Neural progenitor cell (in vitro differentiated cells): ENCODE results near the gene MAGI2. TPM values are rescaled to one million over a fixed set of nuclear protein-coding genes. Genes with fewer than 3 reads are reported as not detected.

ENCODE experiments used
- DNase-seq: peaks from one replicate; pipeline ENCODE4 v3.0.0-alpha.2; 2016; ENCODE audit warnings: low spot score
- H2AFZ ChIP-seq: fragments of 200-600 bp; sonication (generic); replicated peaks from 2 replicates; pipeline ENCODE4 v1.6.1; 2016; ENCODE audit warnings: antibody characterized with exemption
- H3F3A ChIP-seq: fragments of 200-600 bp; sonication (generic); 2 replicates; pipeline ENCODE4 v1.6.1; 2016; ENCODE audit warnings: antibody characterized with exemption, low read depth
- H3K27ac ChIP-seq: fragments of 200-600 bp; sonication (generic); 2 replicates; pipeline ENCODE4 v1.5.1; 2016; ENCODE audit warnings: mild to moderate bottlenecking
- H3K27me3 ChIP-seq: fragments of 200-600 bp; sonication (generic); 2 replicates; pipeline ENCODE4 v1.6.1; 2016; ENCODE audit warnings: mild to moderate bottlenecking, moderate library complexity
- H3K36me3 ChIP-seq: fragments of 200-600 bp; sonication (generic); 2 replicates; pipeline ENCODE4 v1.5.1; 2016
- H3K4me1 ChIP-seq: fragments of 200-600 bp; sonication (generic); 2 replicates; pipeline ENCODE4 v1.6.1; 2016; ENCODE audit warnings: mixed run types
- H3K4me2 ChIP-seq: fragments of 200-600 bp; sonication (generic); 2 replicates; pipeline ENCODE4 v1.6.1; 2016
- H3K4me3 ChIP-seq: fragments of 200-600 bp; sonication (generic); 2 replicates; pipeline ENCODE4 v1.5.1; 2016
- H3K79me2 ChIP-seq: fragments of 200-600 bp; sonication (generic); 2 replicates; pipeline ENCODE4 v1.6.1; 2016; ENCODE audit warnings: low read depth
- H3K9ac ChIP-seq: fragments of 200-600 bp; sonication (generic); 2 replicates; pipeline ENCODE4 v1.6.1; 2016
- H3K9me3 ChIP-seq: fragments of 200-600 bp; sonication (generic); 2 replicates; pipeline ENCODE4 v1.5.1; 2016; ENCODE audit warnings: low read depth
- H4K20me1 ChIP-seq: fragments of 200-600 bp; sonication (generic); 2 replicates; pipeline ENCODE4 v1.6.1; 2016; ENCODE audit warnings: low read depth
- H3K27ac Mint-ChIP-seq: 3 replicates; pipeline ENCODE4 v1.8.0; 2021; ENCODE audit warnings: mixed read lengths
- H3K27me3 Mint-ChIP-seq: 2 replicates; pipeline ENCODE4 v1.8.0; 2022; ENCODE audit warnings: low read depth, mild to moderate bottlenecking, inconsistent platforms, moderate library complexity, mixed read lengths; ENCODE audit not compliant: insufficient read depth
- H3K36me3 Mint-ChIP-seq: 3 replicates; pipeline ENCODE4 v1.8.0; 2021; ENCODE audit warnings: mixed read lengths
- H3K4me1 Mint-ChIP-seq: 3 replicates; pipeline ENCODE4 v1.8.0; 2021; ENCODE audit warnings: mixed read lengths
- H3K4me3 Mint-ChIP-seq: 3 replicates; pipeline ENCODE4 v1.8.0; 2021; ENCODE audit warnings: mild to moderate bottlenecking, moderate library complexity, mixed read lengths
- H3K9me3 Mint-ChIP-seq: 3 replicates; pipeline ENCODE4 v1.8.0; 2020; ENCODE audit warnings: mixed read lengths
- EZH2 ChIP-seq: fragments of 200-600 bp; sonication (generic); IDR thresholded peaks from 2 replicates; pipeline ENCODE4 v1.6.1; 2017; ENCODE audit warnings: antibody characterized with exemption, mild to moderate bottlenecking, moderate library complexity
- EZH2phosphoT487 ChIP-seq: fragments of 200-600 bp; sonication (generic); IDR thresholded peaks from 2 replicates; pipeline ENCODE4 v1.6.1; 2017; ENCODE audit warnings: antibody characterized with exemption
- total RNA-seq: library from RNA; depleted of rRNA; stranded (reverse); fragments of >200 nt; gene quantifications from 2 replicates; pipeline ENCODE4 v1.2.3, GENCODE V29; 2015; ENCODE audit warnings: low replicate concordance
- TF ChIP-seq, protein P1 (sequence below): fragments of 200-600 bp; sonication (generic); IDR thresholded peaks from 2 replicates; pipeline ENCODE4 v1.5.1; 2017; ENCODE audit warnings: antibody characterized with exemption, mild to moderate bottlenecking

MAGI2 gene
- total RNA-seq, 1 donor from 2014 or later = 5.8 TPM

DNA sequence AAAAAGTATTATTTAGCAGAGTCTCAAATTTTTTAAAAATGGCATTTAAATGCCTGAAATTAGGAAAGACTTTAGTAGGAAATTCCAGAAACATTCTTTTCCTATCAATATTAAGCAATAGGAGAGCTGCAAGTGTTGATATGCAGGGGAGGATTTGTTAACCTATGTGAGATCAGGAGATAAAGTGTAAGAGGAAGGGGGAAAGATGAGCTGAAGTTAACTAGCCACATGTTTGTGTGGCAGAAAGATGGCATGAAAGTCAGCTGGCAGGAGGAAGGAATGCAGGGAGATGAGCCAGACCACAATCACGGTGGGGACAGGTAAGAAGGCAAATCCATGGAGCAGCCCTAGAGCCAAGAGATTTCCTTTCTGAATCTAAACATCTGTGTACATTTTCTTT is 303.6 kb downstream of the MAGI2 start:
- no peaks in the 10 kb centered on the region for H3K79me2 ChIP-seq
- no peak overlapping the region for H3K4me2 ChIP-seq
- no peaks in the 10 kb centered on the region for H3K27me3 Mint-ChIP-seq
- no peaks in the 10 kb centered on the region for H3K4me1 Mint-ChIP-seq
- no peaks in the 10 kb centered on the region for H3K27me3 ChIP-seq
- H3K9me3 ChIP-seq = no peaks in the 10 kb centered on the region
- no peaks in the 10 kb centered on the region for H3K36me3 Mint-ChIP-seq
- H4K20me1 ChIP-seq = no peaks in the 10 kb centered on the region
- H3K27ac Mint-ChIP-seq = no peak overlapping the region
- H3K9me3 Mint-ChIP-seq = no peaks in the 10 kb centered on the region
- no peak overlapping the region for H3K9ac ChIP-seq
- no peak for DNase-seq
- H3K4me3 ChIP-seq = no peak overlapping the region
- no peak for TF ChIP-seq EZH2
- TF ChIP-seq, protein P1, sequence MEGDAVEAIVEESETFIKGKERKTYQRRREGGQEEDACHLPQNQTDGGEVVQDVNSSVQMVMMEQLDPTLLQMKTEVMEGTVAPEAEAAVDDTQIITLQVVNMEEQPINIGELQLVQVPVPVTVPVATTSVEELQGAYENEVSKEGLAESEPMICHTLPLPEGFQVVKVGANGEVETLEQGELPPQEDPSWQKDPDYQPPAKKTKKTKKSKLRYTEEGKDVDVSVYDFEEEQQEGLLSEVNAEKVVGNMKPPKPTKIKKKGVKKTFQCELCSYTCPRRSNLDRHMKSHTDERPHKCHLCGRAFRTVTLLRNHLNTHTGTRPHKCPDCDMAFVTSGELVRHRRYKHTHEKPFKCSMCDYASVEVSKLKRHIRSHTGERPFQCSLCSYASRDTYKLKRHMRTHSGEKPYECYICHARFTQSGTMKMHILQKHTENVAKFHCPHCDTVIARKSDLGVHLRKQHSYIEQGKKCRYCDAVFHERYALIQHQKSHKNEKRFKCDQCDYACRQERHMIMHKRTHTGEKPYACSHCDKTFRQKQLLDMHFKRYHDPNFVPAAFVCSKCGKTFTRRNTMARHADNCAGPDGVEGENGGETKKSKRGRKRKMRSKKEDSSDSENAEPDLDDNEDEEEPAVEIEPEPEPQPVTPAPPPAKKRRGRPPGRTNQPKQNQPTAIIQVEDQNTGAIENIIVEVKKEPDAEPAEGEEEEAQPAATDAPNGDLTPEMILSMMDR = no peak
- TF ChIP-seq EZH2phosphoT487 = no peak
- H3K4me1 ChIP-seq = no peaks in the 10 kb centered on the region
- no peaks in the 10 kb centered on the region for H3K36me3 ChIP-seq
- H3F3A ChIP-seq = no peaks in the 10 kb centered on the region
- H3K4me3 Mint-ChIP-seq = no peak overlapping the region
- H2AFZ ChIP-seq = no peak overlapping the region
- no peak overlapping the region for H3K27ac ChIP-seq

DNA sequence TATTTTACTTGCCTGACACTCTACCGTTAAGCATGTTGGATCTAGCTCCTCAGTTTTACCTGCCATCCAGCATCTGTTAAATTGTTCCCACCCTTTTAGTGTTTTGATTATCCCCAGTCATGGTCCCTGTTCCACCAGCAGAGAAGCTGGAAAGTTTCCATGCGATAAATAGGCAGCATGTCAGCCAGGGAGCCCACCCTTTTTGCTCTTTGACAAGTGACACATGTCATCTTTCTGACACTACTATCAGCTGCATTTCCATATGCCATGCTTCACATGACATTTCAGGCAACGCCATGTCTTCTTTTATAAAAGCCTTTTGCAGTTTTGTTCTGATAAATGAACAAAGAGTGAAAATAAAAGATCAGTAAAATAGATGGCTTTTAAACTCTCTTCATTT is 310.8 kb downstream of the MAGI2 start:
- Histone ChIP-seq H3K27ac (no peak overlapping the region), H3K4me3 (no peak overlapping the region), H4K20me1 (no peaks in the 10 kb centered on the region), H2AFZ (no peak overlapping the region), H3K4me2 (no peak overlapping the region), H3K4me1 (no peaks in the 10 kb centered on the region), H3K79me2 (no peaks in the 10 kb centered on the region), H3K9ac (no peak overlapping the region), H3F3A (no peaks in the 10 kb centered on the region), H3K36me3 (no peaks in the 10 kb centered on the region), H3K27me3 (no peaks in the 10 kb centered on the region), H3K9me3 (no peaks in the 10 kb centered on the region)
- no peaks in the 10 kb centered on the region for H3K4me1 Mint-ChIP-seq
- H3K27me3 Mint-ChIP-seq = no peaks in the 10 kb centered on the region
- TF ChIP-seq EZH2phosphoT487 = no peak
- TF ChIP-seq EZH2 = no peak
- TF ChIP-seq, protein P1 = no peak
- no peaks in the 10 kb centered on the region for H3K36me3 Mint-ChIP-seq
- DNase-seq = no peak
- H3K4me3 Mint-ChIP-seq = no peak overlapping the region
- no peak overlapping the region for H3K27ac Mint-ChIP-seq
- no peaks in the 10 kb centered on the region for H3K9me3 Mint-ChIP-seq

DNA sequence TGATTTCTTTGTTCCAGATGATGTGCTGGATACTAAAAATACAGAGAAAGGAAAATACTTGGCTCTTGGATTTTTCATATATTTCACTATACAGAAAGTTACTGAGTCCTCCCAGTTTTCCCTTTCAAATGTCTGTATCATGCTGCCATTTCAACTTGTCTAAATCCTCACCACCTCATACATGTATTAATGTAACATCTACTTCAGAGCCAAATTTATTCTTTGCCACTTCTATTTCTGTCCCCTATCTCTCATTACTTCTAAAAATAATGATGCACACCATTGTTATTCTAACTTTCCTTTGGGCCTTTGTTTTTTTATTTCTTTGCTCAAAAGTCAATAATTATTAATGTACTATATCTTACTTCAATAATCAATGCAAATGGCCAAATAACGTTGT is 312.2 kb downstream of the MAGI2 start:
- Histone ChIP-seq H3K27me3 (no peaks in the 10 kb centered on the region), H3K27ac (no peak overlapping the region), H3K9me3 (no peaks in the 10 kb centered on the region), H4K20me1 (no peaks in the 10 kb centered on the region), H3K79me2 (no peaks in the 10 kb centered on the region), H2AFZ (no peak overlapping the region), H3K9ac (no peak overlapping the region), H3K4me3 (no peak overlapping the region), H3K36me3 (no peaks in the 10 kb centered on the region), H3K4me1 (no peaks in the 10 kb centered on the region), H3K4me2 (no peak overlapping the region), H3F3A (no peaks in the 10 kb centered on the region)
- H3K4me1 Mint-ChIP-seq = no peaks in the 10 kb centered on the region
- H3K27ac Mint-ChIP-seq = no peak overlapping the region
- peaks cover 2% of the 10 kb centered on the region for H3K27me3 Mint-ChIP-seq
- no peak overlapping the region for H3K4me3 Mint-ChIP-seq
- H3K36me3 Mint-ChIP-seq = no peaks in the 10 kb centered on the region
- DNase-seq = no peak
- TF ChIP-seq EZH2phosphoT487 (no peak), EZH2 (no peak)
- TF ChIP-seq, protein P1 = no peak
- H3K9me3 Mint-ChIP-seq = no peaks in the 10 kb centered on the region

DNA sequence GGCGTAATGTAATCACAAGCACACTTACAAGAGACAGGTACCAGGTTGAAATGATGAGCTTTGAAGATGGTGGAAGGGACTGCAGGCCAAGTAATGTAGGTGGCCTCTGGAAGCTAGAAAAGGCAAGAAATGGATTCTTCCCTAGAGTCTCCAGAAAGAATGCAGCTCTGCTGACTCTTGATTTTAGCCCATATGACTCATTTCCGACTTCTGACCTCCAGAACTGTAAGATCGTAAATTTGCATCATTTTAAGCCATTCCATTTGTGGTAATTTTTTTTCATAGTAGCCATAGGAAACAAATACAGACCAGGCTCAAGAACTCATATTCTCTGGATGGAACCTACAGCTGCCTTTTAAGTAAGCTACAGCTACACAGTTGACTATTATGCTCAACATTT is 315.5 kb downstream of the MAGI2 start:
- Histone ChIP-seq H4K20me1 (no peaks in the 10 kb centered on the region), H2AFZ (no peak overlapping the region), H3K4me2 (no peak overlapping the region), H3K27ac (no peak overlapping the region), H3K79me2 (no peaks in the 10 kb centered on the region), H3K36me3 (no peaks in the 10 kb centered on the region), H3K27me3 (no peaks in the 10 kb centered on the region), H3F3A (no peaks in the 10 kb centered on the region), H3K4me1 (no peaks in the 10 kb centered on the region), H3K4me3 (no peak overlapping the region), H3K9ac (no peak overlapping the region), H3K9me3 (no peaks in the 10 kb centered on the region)
- Mint-ChIP-seq H3K27me3 (peaks cover 2% of the 10 kb centered on the region), H3K27ac (no peak overlapping the region), H3K9me3 (no peaks in the 10 kb centered on the region), H3K36me3 (no peaks in the 10 kb centered on the region), H3K4me3 (no peak overlapping the region), H3K4me1 (no peaks in the 10 kb centered on the region)
- DNase-seq = no peak
- TF ChIP-seq EZH2 (no peak), EZH2phosphoT487 (no peak)
- TF ChIP-seq, protein P1 = no peak
